ENCODE data around the gene KDM7A. TPM values are rescaled to one million over a fixed set of nuclear protein-coding genes. Genes with fewer than 3 reads are reported as not detected.
A peak's percentile ranks its signal among the peaks of the same experiment; 100 is the strongest.

KDM7A gene
- total RNA-seq, 1 experiment from 2014 or later = 12.4 TPM

- TF ChIP-seq CTCF (IDR thresholded peaks at IDR 0.05; ENCODE audit: unreplicated experiment) = no peak
- no TSS peak for BruUV-seq (replicated peaks)
- intact Hi-C loops (cut with micrococcal nuclease) = no loop called here
- no peak for DNase-seq (ENCODE audit: unreplicated experiment)
- Mint-ChIP-seq H3K36me3 (ENCODE audit: insufficient read depth, unreplicated experiment) (peaks cover 19% of the 10 kb centered on the region), H3K9me3 (ENCODE audit: unreplicated experiment) (no peaks in the 10 kb centered on the region), H3K27me3 (ENCODE audit: insufficient read depth, unreplicated experiment) (no peaks in the 10 kb centered on the region), H3K27ac (ENCODE audit: low read depth, unreplicated experiment) (no peak overlapping the region), H3K4me3 (ENCODE audit: unreplicated experiment) (no peak overlapping the region), H3K4me1 (ENCODE audit: insufficient read depth, unreplicated experiment) (peaks cover 19% of the 10 kb centered on the region)
- CTCF ChIA-PET = no interaction called here
- POLR2A ChIA-PET = no interaction called here
Measured at GRCh38 chr7:140036224-140036962, 140.4 kb downstream of the KDM7A start.

GRCh38 chr7:140035400-140036223, 141.2 kb downstream of the KDM7A start:
- CTCF ChIA-PET = interaction anchor here (0.6 to 0.7 kb wide), 3 partner anchors 133 to 744 kb away, joined by 3 read pairs; no protein-coding TSS in a partner anchor
- intact Hi-C loops (cut with micrococcal nuclease) = no loop called here
- no TSS peak for BruUV-seq (replicated peaks)
- Mint-ChIP-seq H3K27ac (ENCODE audit: low read depth, unreplicated experiment) (peak overlapping the region; percentile 82), H3K4me3 (ENCODE audit: unreplicated experiment) (no peak overlapping the region), H3K4me1 (ENCODE audit: insufficient read depth, unreplicated experiment) (peaks cover 17% of the 10 kb centered on the region), H3K36me3 (ENCODE audit: insufficient read depth, unreplicated experiment) (peaks cover 25% of the 10 kb centered on the region), H3K9me3 (ENCODE audit: unreplicated experiment) (no peaks in the 10 kb centered on the region), H3K27me3 (ENCODE audit: insufficient read depth, unreplicated experiment) (no peaks in the 10 kb centered on the region)
- peak; percentile 54 for DNase-seq (ENCODE audit: unreplicated experiment)
- no peak for TF ChIP-seq CTCF (IDR thresholded peaks at IDR 0.05; ENCODE audit: unreplicated experiment)
- POLR2A ChIA-PET = interaction anchor here (0.6 to 1.1 kb wide), 3 partner anchors 22 to 981 kb away, joined by 3 to 7 read pairs (median 3); no protein-coding TSS in a partner anchor

Other genes starting within 250 kb of the KDM7A start
- 35.0 and 41.4 TPM in 2 replicates for gene PARP12, start 114.0 kb downstream of the KDM7A start, total RNA-seq (2022)
- gene SLC37A3, start 221.5 kb upstream of the KDM7A start, total RNA-seq (2022) = 25.5 and 36.1 TPM in 2 replicates
- gene RAB19, start 227.1 kb upstream of the KDM7A start, total RNA-seq (2022) = not detected in 2 replicates

Measured in MCF 10A (cell line).